Naive thymus-derived CD4-positive, alpha-beta T cell (primary cell): ENCODE measurements around the gene SLC26A3. TPM values are rescaled to one million over a fixed set of nuclear protein-coding genes. Genes with fewer than 3 reads are reported as not detected.

Experiments
- ATAC-seq: fragments of 150-1000 bp; cut with Tn5 transposase; 2 replicates; pipeline ENCODE4 v1.10.0; 2021; ENCODE audit warnings: mild to moderate bottlenecking, moderate library complexity
- CTCF ChIA-PET: fragments of 350-600 bp; sonication (Branson Sonifier 250); formaldehyde crosslinking; loops from one replicate; lab custom pipeline; 2021; ENCODE audit warnings: antibody characterized with exemption; lab: Charles Lee
- POLR2A ChIA-PET: fragments of 350-600 bp; sonication (Branson Sonifier 250); formaldehyde crosslinking; loops from one replicate; lab custom pipeline; 2021; ENCODE audit warnings: antibody characterized with exemption, inconsistent platforms; lab: Charles Lee
- DNase-seq, 9 donors: peaks; one replicate each; pipeline versions ENCODE4 v3.0.0 to v3.0.0-alpha.2; 2020 to 2022; ENCODE audit warnings: mixed read lengths in 1 of 9
- H3K27ac ChIP-seq: one replicate; pipeline ENCODE4 v1.7.0; 2013; ENCODE audit warnings: mild to moderate bottlenecking, low read depth, low read length, moderate library complexity
- H3K27me3 ChIP-seq, 2 donors: one replicate each; pipeline ENCODE4 v1.7.0; 2013; ENCODE audit warnings: low read length in 2 of 2, mild to moderate bottlenecking in 2 of 2, moderate library complexity in 2 of 2; ENCODE audit not compliant: control insufficient read depth in 2 of 2, insufficient read depth in 2 of 2
- H3K36me3 ChIP-seq, 3 experiments: 1 replicate in 2 of 3; 2 replicates in 1 of 3; pipeline ENCODE4 v1.7.0; 2013; ENCODE audit warnings: low read length in 3 of 3, mild to moderate bottlenecking in 3 of 3, moderate library complexity in 1 of 3; ENCODE audit not compliant: insufficient read depth in 3 of 3, control insufficient read depth in 2 of 3
- H3K4me1 ChIP-seq, 2 donors: one replicate each; pipeline ENCODE4 v1.7.0; 2013; ENCODE audit warnings: low read length in 2 of 2, mild to moderate bottlenecking in 2 of 2, moderate library complexity in 1 of 2; ENCODE audit not compliant: control insufficient read depth in 2 of 2, insufficient read depth in 2 of 2
- H3K4me3 ChIP-seq: 2 replicates; pipeline ENCODE4 v1.7.0; 2013; ENCODE audit warnings: mild to moderate bottlenecking, low read length
- H3K9me3 ChIP-seq, 3 experiments: 1 replicate in 2 of 3; 2 replicates in 1 of 3; pipeline ENCODE4 v1.7.0; 2013; ENCODE audit warnings: low read length in 3 of 3; ENCODE audit not compliant: control insufficient read depth in 2 of 3
- H3K27ac Mint-ChIP-seq, 9 donors: one replicate each; pipeline ENCODE4 v1.8.0; 2020 to 2022; ENCODE audit warnings: mixed read lengths in 9 of 9, mild to moderate bottlenecking in 8 of 9, moderate library complexity in 5 of 9, inconsistent platforms in 2 of 9
- H3K27me3 Mint-ChIP-seq, 5 donors: one replicate each; pipeline ENCODE4 v1.8.0; 2021 to 2022; ENCODE audit warnings: mixed read lengths in 5 of 5, mild to moderate bottlenecking in 1 of 5
- H3K36me3 Mint-ChIP-seq, 5 donors: one replicate each; pipeline ENCODE4 v1.8.0; 2020 to 2022; ENCODE audit warnings: mixed read lengths in 5 of 5, mild to moderate bottlenecking in 3 of 5, inconsistent platforms in 1 of 5
- H3K4me1 Mint-ChIP-seq, 7 donors: one replicate each; pipeline ENCODE4 v1.8.0; 2020 to 2022; ENCODE audit warnings: mixed read lengths in 7 of 7, mild to moderate bottlenecking in 3 of 7, inconsistent platforms in 1 of 7
- H3K4me3 Mint-ChIP-seq, 10 donors: one replicate each; pipeline ENCODE4 v1.8.0; 2020 to 2022; ENCODE audit warnings: mild to moderate bottlenecking in 10 of 10, mixed read lengths in 10 of 10, moderate library complexity in 6 of 10, inconsistent platforms in 2 of 10
- H3K9me3 Mint-ChIP-seq, 11 donors: one replicate each; pipeline ENCODE4 v1.8.0; 2020 to 2022; ENCODE audit warnings: mixed read lengths in 11 of 11, mild to moderate bottlenecking in 4 of 11, inconsistent platforms in 1 of 11, moderate library complexity in 1 of 11
- intact Hi-C, 2 donors: fragments of 100-400 bp; cut with micrococcal nuclease; formaldehyde crosslinking; loops; one replicate each; pipeline ENCODE4 v1.15.1; 2023
- polyA plus RNA-seq, 2 donors: library from polyadenylated mRNA; unstranded; fragments of 300-500 nt; fragmentation: Illumina TruSeq; gene quantifications; one replicate each; pipeline ENCODE4 v1.2.3, GENCODE V29; 2021
- total RNA-seq, 6 experiments: library from RNA in 5 of 6; stranded (reverse) in 5 of 6; gene quantifications; 1 replicate in 5 of 6; 2 replicates in 1 of 6; pipeline ENCODE4 v1.2.3 and lab custom pipeline; 2021 to 2026

SLC26A3 gene
- total and polyA plus RNA-seq, 7 experiments from 2014 or later, result not detected

GRCh38 chr7:107777702-107778101 is 25.3 kb downstream of the SLC26A3 start:
- Histone ChIP-seq H3K27me3 (no peaks in the 10 kb centered on the region), H3K4me1 (no peaks in the 10 kb centered on the region), H3K9me3 (no peaks in the 10 kb centered on the region), H3K36me3 (no peaks in the 10 kb centered on the region), H3K27ac (no peak overlapping the region), H3K4me3 (no peak overlapping the region)
- Mint-ChIP-seq H3K9me3 (no peaks in the 10 kb centered on the region), H3K27ac (peak overlapping the region in 1 of 9 donors; percentile 46), H3K27me3 (peaks cover 0 to 2% (median 0%) of the 10 kb centered on the region in 5 donors), H3K36me3 (no peaks in the 10 kb centered on the region), H3K4me1 (no peaks in the 10 kb centered on the region), H3K4me3 (no peak overlapping the region)
- DNase-seq (no peak), ATAC-seq (no peak)
- ChIA-PET POLR2A (interaction anchor here (0.5 kb wide), 1 partner anchor 36 kb away, joined by 3 read pairs; no protein-coding TSS in a partner anchor), CTCF (no interaction called here)
- intact Hi-C loops, result no loop called here

DNA sequence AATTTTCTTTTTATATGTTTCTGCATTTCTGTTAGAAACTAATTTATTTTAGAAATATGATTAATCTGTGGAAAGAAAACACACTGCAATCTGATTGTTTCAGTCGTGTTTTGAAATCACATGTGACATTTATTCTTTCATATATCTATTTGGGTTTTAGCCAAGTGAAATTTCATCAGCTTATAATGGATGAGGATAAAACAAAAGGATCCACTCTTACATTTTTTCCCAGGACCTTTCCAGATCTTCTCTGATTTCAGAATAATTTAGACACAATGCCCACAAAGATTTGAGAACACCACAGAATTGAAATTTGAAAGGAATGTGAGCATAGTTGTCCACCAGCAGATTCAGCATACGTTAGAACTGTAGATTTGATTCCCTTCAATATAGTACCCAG is 30.0 kb downstream of the SLC26A3 start:
- ChIA-PET CTCF (no interaction called here), POLR2A (interaction anchor here (0.9 kb wide), 1 partner anchor 753 kb away, joined by 3 read pairs; the partner anchor contains the start of gene PNPLA8)
- no peak overlapping the region for H3K4me3 Mint-ChIP-seq
- H3K4me1 Mint-ChIP-seq, result peaks cover 0 to 12% (median 0%) of the 10 kb centered on the region in 7 donors
- H3K27ac ChIP-seq, result no peak overlapping the region
- H3K4me1 ChIP-seq, result no peaks in the 10 kb centered on the region
- H3K9me3 Mint-ChIP-seq, result peaks cover 0 to 3% (median 0%) of the 10 kb centered on the region in 11 donors
- no peaks in the 10 kb centered on the region for H3K27me3 Mint-ChIP-seq
- H3K36me3 ChIP-seq, result no peaks in the 10 kb centered on the region
- DNase-seq (no peak), ATAC-seq (no peak)
- H3K9me3 ChIP-seq, result no peaks in the 10 kb centered on the region
- H3K36me3 Mint-ChIP-seq, result peaks cover 0 to 2% (median 0%) of the 10 kb centered on the region in 5 donors
- no peak overlapping the region for H3K4me3 ChIP-seq
- no peak overlapping the region for H3K27ac Mint-ChIP-seq
- H3K27me3 ChIP-seq, result no peaks in the 10 kb centered on the region
- intact Hi-C loops, result no loop called here

DNA sequence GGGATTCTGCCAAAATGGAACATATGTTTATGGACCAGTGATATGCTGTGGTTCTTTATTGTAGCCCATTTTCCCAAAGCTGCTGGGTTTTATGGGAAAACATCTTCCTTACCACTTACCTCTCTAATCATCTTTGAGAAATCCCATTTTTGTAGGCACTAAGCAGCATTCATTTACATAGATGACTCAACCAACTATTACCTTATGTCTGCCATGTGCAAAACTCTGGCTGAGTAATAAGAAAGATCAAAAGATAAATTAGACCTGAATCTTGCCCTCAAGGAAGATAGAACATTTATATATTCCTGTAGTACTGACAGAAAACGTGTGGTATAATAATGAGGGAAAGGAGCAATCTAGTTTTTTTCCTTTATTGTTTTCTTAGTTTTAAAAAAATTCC is 34.8 kb downstream of the SLC26A3 start:
- Histone ChIP-seq H3K27ac (no peak overlapping the region), H3K9me3 (no peaks in the 10 kb centered on the region), H3K36me3 (no peaks in the 10 kb centered on the region), H3K27me3 (no peaks in the 10 kb centered on the region), H3K4me1 (no peaks in the 10 kb centered on the region), H3K4me3 (no peak overlapping the region)
- Mint-ChIP-seq H3K4me3 (no peak overlapping the region), H3K4me1 (peaks cover 0 to 18% (median 15%) of the 10 kb centered on the region in 7 donors), H3K9me3 (peaks cover 0 to 3% (median 0%) of the 10 kb centered on the region in 11 donors), H3K27ac (no peak overlapping the region), H3K36me3 (peaks cover 0 to 11% (median 0%) of the 10 kb centered on the region in 5 donors), H3K27me3 (no peaks in the 10 kb centered on the region)
- DNase-seq (no peak), ATAC-seq (no peak)
- intact Hi-C loops, result no loop called here
- POLR2A ChIA-PET, result no interaction called here
- CTCF ChIA-PET, result no interaction called here

DNA sequence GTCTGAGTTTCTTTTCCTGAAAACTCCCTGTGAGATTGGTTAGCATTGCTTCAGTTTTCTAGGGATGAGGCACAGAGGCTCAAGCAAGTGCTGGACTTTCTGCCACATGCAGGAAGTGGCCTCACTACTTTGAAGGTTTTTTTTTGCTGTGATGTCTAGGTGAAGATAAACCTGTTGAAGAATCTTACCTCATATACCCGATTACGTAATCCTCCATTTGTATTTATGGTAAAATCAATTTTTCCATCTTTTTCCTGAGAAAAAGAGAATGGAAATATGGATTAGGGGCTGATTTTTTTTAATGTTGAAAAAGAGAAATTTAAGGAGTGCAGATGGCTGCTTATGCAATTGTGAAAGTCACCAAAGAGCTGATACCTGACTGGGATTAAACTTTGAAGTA is 35.6 kb downstream of the SLC26A3 start:
- H3K36me3 ChIP-seq, result no peaks in the 10 kb centered on the region
- DNase-seq (no peak), ATAC-seq (no peak)
- H3K4me1 ChIP-seq, result no peaks in the 10 kb centered on the region
- peaks cover 0 to 18% (median 15%) of the 10 kb centered on the region in 7 donors for H3K4me1 Mint-ChIP-seq
- H3K27ac Mint-ChIP-seq, result no peak overlapping the region
- no peaks in the 10 kb centered on the region for H3K27me3 Mint-ChIP-seq
- H3K27ac ChIP-seq, result no peak overlapping the region
- no peak overlapping the region for H3K4me3 Mint-ChIP-seq
- no peak overlapping the region for H3K4me3 ChIP-seq
- H3K36me3 Mint-ChIP-seq, result peaks cover 0 to 11% (median 0%) of the 10 kb centered on the region in 5 donors
- peaks cover 0 to 3% (median 0%) of the 10 kb centered on the region in 11 donors for H3K9me3 Mint-ChIP-seq
- intact Hi-C loops, result no loop called here
- ChIA-PET POLR2A (no interaction called here), CTCF (no interaction called here)
- H3K9me3 ChIP-seq, result no peaks in the 10 kb centered on the region
- no peaks in the 10 kb centered on the region for H3K27me3 ChIP-seq

- no peak for DNase-seq
- POLR2A ChIA-PET, result no interaction called here
- Mint-ChIP-seq H3K27me3 (no peaks in the 10 kb centered on the region), H3K4me3 (no peak overlapping the region), H3K9me3 (no peaks in the 10 kb centered on the region), H3K36me3 (peaks cover 11 to 29% (median 15%) of the 10 kb centered on the region in 5 donors), H3K27ac (peak overlapping the region in 2 of 9 donors; percentile 2 to 41), H3K4me1 (peaks cover 0 to 9% (median 3%) of the 10 kb centered on the region in 7 donors)
- H3K27me3 ChIP-seq, result no peaks in the 10 kb centered on the region
- no peaks in the 10 kb centered on the region for H3K4me1 ChIP-seq
- no peak overlapping the region for H3K4me3 ChIP-seq
- no peak for ATAC-seq
- no peaks in the 10 kb centered on the region for H3K9me3 ChIP-seq
- intact Hi-C loops, result no loop called here
- CTCF ChIA-PET, result no interaction called here
- no peak overlapping the region for H3K27ac ChIP-seq
- H3K36me3 ChIP-seq, result peaks cover 0 to 39% (median 35%) of the 10 kb centered on the region in 3 experiments
Measured at GRCh38 chr7:107758667-107759066, 44.4 kb downstream of the SLC26A3 start.

GRCh38 chr7:107754642-107755041 is 48.4 kb downstream of the SLC26A3 start:
- Mint-ChIP-seq H3K36me3 (peaks cover 24 to 52% (median 35%) of the 10 kb centered on the region in 5 donors), H3K27me3 (no peaks in the 10 kb centered on the region), H3K4me3 (no peak overlapping the region), H3K9me3 (no peaks in the 10 kb centered on the region), H3K4me1 (peaks cover 9 to 29% (median 22%) of the 10 kb centered on the region in 7 donors), H3K27ac (no peak overlapping the region)
- intact Hi-C loops, result loop anchor here in 1 of 2 donors (5.0 kb wide), 1 partner anchor 727 kb away; no protein-coding TSS in a partner anchor
- ChIA-PET POLR2A (no interaction called here), CTCF (no interaction called here)
- peak overlapping the region; percentile 8 for H3K27ac ChIP-seq
- H3K9me3 ChIP-seq, result no peaks in the 10 kb centered on the region
- H3K36me3 ChIP-seq, result peaks cover 16 to 73% (median 28%) of the 10 kb centered on the region in 3 experiments
- no peaks in the 10 kb centered on the region for H3K27me3 ChIP-seq
- no peak overlapping the region for H3K4me3 ChIP-seq
- DNase-seq, result no peak
- H3K4me1 ChIP-seq, result no peaks in the 10 kb centered on the region
- no peak for ATAC-seq

DNA sequence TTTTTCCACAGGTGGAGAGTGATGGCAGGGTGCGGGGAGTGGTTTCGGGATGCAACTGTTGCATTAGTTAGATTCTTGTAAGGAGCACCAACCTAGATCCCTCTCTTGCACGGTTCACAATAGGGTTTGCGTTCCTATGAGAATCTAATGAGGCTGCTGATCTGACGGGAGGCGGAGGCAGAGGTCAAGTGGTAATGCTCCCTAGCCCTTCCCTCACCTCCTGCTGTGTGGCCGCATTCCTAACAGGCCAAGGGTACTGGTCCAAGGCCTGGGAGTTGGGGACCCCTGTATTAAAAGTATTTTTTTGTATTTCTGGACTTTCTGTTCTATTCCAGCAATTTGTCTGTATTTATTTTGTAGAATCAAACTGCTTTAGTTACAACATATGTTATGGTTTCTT is 51.9 kb downstream of the SLC26A3 start:
- peaks cover 19 to 52% (median 41%) of the 10 kb centered on the region in 7 donors for H3K4me1 Mint-ChIP-seq
- CTCF ChIA-PET, result no interaction called here
- peaks cover 14 to 32% (median 24%) of the 10 kb centered on the region in 5 donors for H3K36me3 Mint-ChIP-seq
- POLR2A ChIA-PET, result no interaction called here
- no peaks in the 10 kb centered on the region for H3K27me3 ChIP-seq
- intact Hi-C loops, result loop anchor here in 1 of 2 donors (5.0 kb wide), 1 partner anchor 724 kb away; no protein-coding TSS in a partner anchor
- peaks cover 13 to 14% of the 10 kb centered on the region in 2 donors for H3K4me1 ChIP-seq
- H3K4me3 Mint-ChIP-seq, result no peak overlapping the region
- H3K9me3 ChIP-seq, result no peaks in the 10 kb centered on the region
- DNase-seq, result no peak
- H3K27ac ChIP-seq, result no peak overlapping the region
- no peak overlapping the region for H3K4me3 ChIP-seq
- no peaks in the 10 kb centered on the region for H3K9me3 Mint-ChIP-seq
- ATAC-seq, result no peak
- peaks cover 10 to 50% (median 16%) of the 10 kb centered on the region in 3 experiments for H3K36me3 ChIP-seq
- peak overlapping the region in 1 of 9 donors; percentile 2 for H3K27ac Mint-ChIP-seq
- no peaks in the 10 kb centered on the region for H3K27me3 Mint-ChIP-seq
